ENCODE data around the gene EIF2S1.

Gene EIF2S1

GRCh38 chr14:67352055-67352454, 8.1 kb upstream of the EIF2S1 start:
- no peak for DNase-seq
- Histone ChIP-seq H3K4me3 (ENCODE audit: low read depth, low read length) (no peak overlapping the region), H3K27me3 (replicated peaks) (no peaks in the 10 kb centered on the region), H3K36me3 (replicated peaks) (peaks cover 32% of the 10 kb centered on the region), H3K27ac (no peak overlapping the region)
- in situ Hi-C loops (cut with HindIII; ENCODE audit: low pct_ligation_motif_present, low sequenced_read_pairs): no loop called here
- no peak for TF ChIP-seq CTCF (IDR thresholded peaks at IDR 0.05; ENCODE audit: low read depth, low read length, missing control alignments)

GRCh38 chr14:67357186-67357968, 2.8 kb upstream of the EIF2S1 start:
- DNase-seq: no peak
- TF ChIP-seq CTCF (IDR thresholded peaks at IDR 0.05; ENCODE audit: low read depth, low read length, missing control alignments): no peak
- H3K27me3 ChIP-seq (replicated peaks): no peaks in the 10 kb centered on the region
- H3K4me3 ChIP-seq (ENCODE audit: low read depth, low read length): peak overlapping the region; percentile 93
- H3K36me3 ChIP-seq (replicated peaks): peaks cover 4% of the 10 kb centered on the region
- no peak overlapping the region for H3K27ac ChIP-seq
- in situ Hi-C loops (cut with HindIII; ENCODE audit: low pct_ligation_motif_present, low sequenced_read_pairs): no loop called here

DNA sequence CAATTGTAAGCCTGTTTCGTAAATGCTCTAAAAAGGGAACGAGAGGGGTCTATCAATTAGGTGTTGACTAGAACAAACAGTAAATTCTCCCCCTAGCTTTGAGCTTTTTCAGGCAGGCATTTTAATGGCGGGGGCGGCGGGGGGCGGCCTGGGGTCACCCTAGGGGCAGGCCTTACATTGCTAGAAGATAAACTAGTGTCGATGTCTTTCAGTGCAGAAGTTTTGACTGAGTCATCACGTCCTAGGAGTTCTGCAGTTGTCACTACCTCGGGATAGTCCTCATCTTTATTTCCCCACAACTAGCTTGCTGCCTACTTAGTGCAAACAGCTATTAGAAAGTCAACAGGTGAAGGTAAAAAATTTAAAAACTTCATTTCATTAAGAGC, 2.2 kb upstream of the EIF2S1 start:
- peak; percentile 22 for DNase-seq
- H3K4me3 ChIP-seq (ENCODE audit: low read depth, low read length): peak overlapping the region; percentile 93
- no peak for TF ChIP-seq CTCF (IDR thresholded peaks at IDR 0.05; ENCODE audit: low read depth, low read length, missing control alignments)
- H3K27me3 ChIP-seq (replicated peaks): no peaks in the 10 kb centered on the region
- in situ Hi-C loops (cut with HindIII; ENCODE audit: low pct_ligation_motif_present, low sequenced_read_pairs): no loop called here
- peaks cover 1% of the 10 kb centered on the region for H3K36me3 ChIP-seq (replicated peaks)
- no peak overlapping the region for H3K27ac ChIP-seq

GRCh38 chr14:67358924-67359774, 979 bp upstream of the EIF2S1 start:
- Histone ChIP-seq H3K36me3 (replicated peaks) (peaks cover 2% of the 10 kb centered on the region), H3K27ac (peak overlapping the region; percentile 98), H3K4me3 (ENCODE audit: low read depth, low read length) (peak overlapping the region; percentile 93), H3K27me3 (replicated peaks) (no peaks in the 10 kb centered on the region)
- DNase-seq: peak; percentile 45
- TF ChIP-seq CTCF (IDR thresholded peaks at IDR 0.05; ENCODE audit: low read depth, low read length, missing control alignments): no peak
- in situ Hi-C loops (cut with HindIII; ENCODE audit: low pct_ligation_motif_present, low sequenced_read_pairs): no loop called here

DNA sequence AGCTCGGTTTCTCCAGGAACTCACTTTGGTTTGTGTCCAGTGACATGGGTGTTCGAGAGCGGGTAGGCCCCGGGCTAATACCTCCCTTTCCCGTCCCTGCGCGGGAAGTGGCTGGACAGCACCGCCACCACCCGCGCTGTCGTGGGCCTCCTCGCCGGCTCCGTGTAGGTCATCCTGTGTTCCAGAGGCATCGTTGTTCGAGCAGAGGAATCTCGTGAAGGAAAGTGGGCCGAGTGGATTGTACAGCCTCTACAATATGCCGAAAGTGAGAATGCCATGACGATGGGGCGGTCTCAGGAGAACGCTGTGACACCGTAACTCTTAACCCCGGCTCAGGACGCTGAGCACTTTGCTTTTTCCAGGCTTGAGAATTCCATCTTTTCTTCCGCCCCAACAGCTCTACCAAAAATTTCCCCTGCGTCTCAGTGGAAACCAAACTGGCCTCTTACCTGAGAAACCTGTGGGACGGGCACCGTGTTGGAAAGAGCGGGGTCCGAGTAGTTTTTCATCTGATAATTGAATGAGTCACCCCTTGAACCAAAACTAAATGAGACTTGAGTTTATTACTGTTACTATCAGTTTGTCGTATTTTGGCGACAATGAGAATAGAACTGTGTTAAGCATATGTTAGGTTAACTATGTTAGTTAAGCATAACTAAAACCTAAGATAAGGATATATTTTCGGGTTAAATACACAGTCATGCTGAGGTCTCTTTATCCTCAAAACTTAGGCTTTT, 510 bp downstream of the EIF2S1 start:
- H3K27ac ChIP-seq: peak overlapping the region; percentile 98
- no peak for DNase-seq
- peaks cover 6% of the 10 kb centered on the region for H3K36me3 ChIP-seq (replicated peaks)
- in situ Hi-C loops (cut with HindIII; ENCODE audit: low pct_ligation_motif_present, low sequenced_read_pairs): no loop called here
- no peaks in the 10 kb centered on the region for H3K27me3 ChIP-seq (replicated peaks)
- H3K4me3 ChIP-seq (ENCODE audit: low read depth, low read length): peak overlapping the region; percentile 93
- no peak for TF ChIP-seq CTCF (IDR thresholded peaks at IDR 0.05; ENCODE audit: low read depth, low read length, missing control alignments)

Data from brain microvascular endothelial cell (primary cell).